Adipocyte (in vitro differentiated cells): ENCODE results near the gene CABP4.
A peak's percentile ranks its signal among the peaks of the same experiment; 100 is the strongest.
"Not testable (repeated sequence)": the region's sequence is repeated elsewhere in the genome, so short reads cannot be mapped to it uniquely, and the experiment has no call there.

ENCODE experiments used
- DNase-seq: peaks from one replicate; pipeline ENCODE4 v3.0.0-alpha.2; 2015; ENCODE audit warnings: low read depth
- H3K27me3 ChIP-seq: replicated peaks from 2 replicates; pipeline ENCODE4 v1.7.0; 2013; ENCODE audit warnings: mild to moderate bottlenecking, low read length, moderate library complexity; ENCODE audit not compliant: control insufficient read depth, insufficient read depth
- H3K36me3 ChIP-seq: 2 replicates; pipeline ENCODE4 v1.7.0; 2013; ENCODE audit warnings: low read length, mild to moderate bottlenecking, moderate library complexity; ENCODE audit not compliant: control insufficient read depth, insufficient read depth, severe bottlenecking
- H3K4me1 ChIP-seq: 2 replicates; pipeline ENCODE4 v1.7.0; 2013; ENCODE audit warnings: mild to moderate bottlenecking, low read length, moderate library complexity; ENCODE audit not compliant: control insufficient read depth, insufficient read depth
- H3K4me3 ChIP-seq: 2 replicates; pipeline ENCODE4 v1.7.0; 2013; ENCODE audit warnings: mild to moderate bottlenecking, low read length, moderate library complexity
- H3K9ac ChIP-seq: 2 replicates; pipeline ENCODE4 v1.7.0; 2013; ENCODE audit warnings: mild to moderate bottlenecking, low read length, moderate library complexity
- H3K9me3 ChIP-seq: 2 replicates; pipeline ENCODE4 v1.7.0; 2013; ENCODE audit warnings: mild to moderate bottlenecking, low read length, moderate library complexity; ENCODE audit not compliant: control insufficient read depth

Gene CABP4

GRCh38 chr11:67476692-67477091 is 21.5 kb downstream of the CABP4 start:
- H3K9me3 ChIP-seq, H3K9ac ChIP-seq, H3K36me3 ChIP-seq, H3K27me3 ChIP-seq, DNase-seq, H3K4me1 ChIP-seq, H3K4me3 ChIP-seq: not testable (repeated sequence)

- not testable (repeated sequence) for H3K36me3 ChIP-seq, H3K4me3 ChIP-seq, H3K4me1 ChIP-seq, DNase-seq, H3K9ac ChIP-seq, H3K9me3 ChIP-seq, H3K27me3 ChIP-seq
Observed at GRCh38 chr11:67477344-67478050, 22.3 kb downstream of the CABP4 start.

- Histone ChIP-seq H3K36me3 (no peaks in the 10 kb centered on the region), H3K9ac (peak overlapping the region; percentile 92)
Observed at GRCh38 chr11:67482275-67482826, 27.2 kb downstream of the CABP4 start.

GRCh38 chr11:67482827-67483798 is 28.0 kb downstream of the CABP4 start, which contains the start of gene AIP:
TSS of gene AIP (plus strand) at chr11:67483026. CDS start at chr11:67483159, 133 bp downstream.
- DNase-seq = peak; percentile 99
- H3K27me3 ChIP-seq = no peaks in the 10 kb centered on the region
- H3K36me3 ChIP-seq = peaks cover 2% of the 10 kb centered on the region
- H3K9ac ChIP-seq = peak within 1 kb of the TSS; percentile 92
- H3K4me3 ChIP-seq = peak within 1 kb of the TSS; percentile 82
- peaks cover 7% of the 10 kb centered on the region for H3K4me1 ChIP-seq
- H3K9me3 ChIP-seq = no peaks in the 10 kb centered on the region

More at GRCh38 chr11:67482275-67482826, 27.2 kb downstream of the CABP4 start:
- Histone ChIP-seq H3K27me3 (no peaks in the 10 kb centered on the region), H3K4me1 (peaks cover 7% of the 10 kb centered on the region), H3K9me3 (no peaks in the 10 kb centered on the region), H3K4me3 (peak overlapping the region; percentile 82)
- no peak for DNase-seq

GRCh38 chr11:67483831-67484665 is 28.9 kb downstream of the CABP4 start:
- H3K9ac ChIP-seq = no peak overlapping the region
- no peaks in the 10 kb centered on the region for H3K9me3 ChIP-seq
- H3K4me3 ChIP-seq = peak overlapping the region; percentile 82
- no peak for DNase-seq
- peaks cover 7% of the 10 kb centered on the region for H3K4me1 ChIP-seq
- H3K36me3 ChIP-seq = peaks cover 4% of the 10 kb centered on the region
- H3K27me3 ChIP-seq = no peaks in the 10 kb centered on the region

GRCh38 chr11:67484847-67485311 is 29.7 kb downstream of the CABP4 start:
- H3K9ac ChIP-seq = no peak overlapping the region
- DNase-seq = no peak
- no peaks in the 10 kb centered on the region for H3K9me3 ChIP-seq
- no peaks in the 10 kb centered on the region for H3K27me3 ChIP-seq
- peaks cover 7% of the 10 kb centered on the region for H3K4me1 ChIP-seq
- H3K4me3 ChIP-seq = no peak overlapping the region
- H3K36me3 ChIP-seq = peaks cover 11% of the 10 kb centered on the region

- H3K4me1 ChIP-seq, H3K9ac ChIP-seq, H3K9me3 ChIP-seq, H3K4me3 ChIP-seq, DNase-seq, H3K27me3 ChIP-seq: not testable (repeated sequence)
- H3K36me3 ChIP-seq = peaks cover 13% of the 10 kb centered on the region
Observed at GRCh38 chr11:67485873-67486361, 30.8 kb downstream of the CABP4 start.

GRCh38 chr11:67486481-67487195 is 31.5 kb downstream of the CABP4 start:
- Histone ChIP-seq H3K9me3 (no peaks in the 10 kb centered on the region), H3K36me3 (peaks cover 15% of the 10 kb centered on the region), H3K9ac (no peak overlapping the region), H3K27me3 (no peaks in the 10 kb centered on the region), H3K4me1 (peaks cover 10% of the 10 kb centered on the region), H3K4me3 (no peak overlapping the region)
- no peak for DNase-seq

- H3K4me1 ChIP-seq = peaks cover 3% of the 10 kb centered on the region
- H3K36me3 ChIP-seq = peaks cover 27% of the 10 kb centered on the region
- H3K27me3 ChIP-seq = no peaks in the 10 kb centered on the region
- H3K9ac ChIP-seq = no peak overlapping the region
- no peak overlapping the region for H3K4me3 ChIP-seq
- no peaks in the 10 kb centered on the region for H3K9me3 ChIP-seq
- no peak for DNase-seq
Observed at GRCh38 chr11:67489203-67489884, 34.2 kb downstream of the CABP4 start.
